SKM-1 (cell line): ENCODE data around the gene C1orf167.

Source experiments
- DNase-seq: peaks from one replicate; lab custom pipeline; 2025; ENCODE audit not compliant: unreplicated experiment; lab: John Stamatoyannopoulos, UW

C1orf167 gene

GRCh38 chr1:11764115-11764514 lies 2.1 kb downstream of the C1orf167 start:
- no peak for DNase-seq

DNA sequence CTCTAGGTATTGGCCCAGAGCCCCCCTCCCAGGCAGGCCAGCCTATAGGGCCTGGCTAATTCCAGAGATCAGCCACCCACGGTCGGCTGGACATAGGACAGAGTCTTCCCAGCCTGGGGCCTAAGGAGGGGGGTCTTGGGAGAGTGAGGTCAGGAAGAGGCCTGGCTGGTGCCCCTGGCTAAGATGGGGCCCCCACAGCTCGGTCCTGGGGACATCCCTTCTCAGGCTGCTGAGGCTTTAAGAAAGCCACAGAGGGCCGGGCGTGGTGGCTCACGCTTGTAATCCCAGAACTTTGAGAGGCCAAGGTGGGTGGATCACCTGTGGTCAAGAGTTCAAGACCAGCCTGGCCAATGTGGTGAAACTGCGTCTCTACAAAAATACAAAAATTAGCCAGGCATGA lies 2.5 kb downstream of the C1orf167 start:
- no peak for DNase-seq

- no peak for DNase-seq
Observed at GRCh38 chr1:11765661-11766428, 3.9 kb downstream of the C1orf167 start.

GRCh38 chr1:11766429-11766776 lies 4.4 kb downstream of the C1orf167 start:
- no peak for DNase-seq

DNA sequence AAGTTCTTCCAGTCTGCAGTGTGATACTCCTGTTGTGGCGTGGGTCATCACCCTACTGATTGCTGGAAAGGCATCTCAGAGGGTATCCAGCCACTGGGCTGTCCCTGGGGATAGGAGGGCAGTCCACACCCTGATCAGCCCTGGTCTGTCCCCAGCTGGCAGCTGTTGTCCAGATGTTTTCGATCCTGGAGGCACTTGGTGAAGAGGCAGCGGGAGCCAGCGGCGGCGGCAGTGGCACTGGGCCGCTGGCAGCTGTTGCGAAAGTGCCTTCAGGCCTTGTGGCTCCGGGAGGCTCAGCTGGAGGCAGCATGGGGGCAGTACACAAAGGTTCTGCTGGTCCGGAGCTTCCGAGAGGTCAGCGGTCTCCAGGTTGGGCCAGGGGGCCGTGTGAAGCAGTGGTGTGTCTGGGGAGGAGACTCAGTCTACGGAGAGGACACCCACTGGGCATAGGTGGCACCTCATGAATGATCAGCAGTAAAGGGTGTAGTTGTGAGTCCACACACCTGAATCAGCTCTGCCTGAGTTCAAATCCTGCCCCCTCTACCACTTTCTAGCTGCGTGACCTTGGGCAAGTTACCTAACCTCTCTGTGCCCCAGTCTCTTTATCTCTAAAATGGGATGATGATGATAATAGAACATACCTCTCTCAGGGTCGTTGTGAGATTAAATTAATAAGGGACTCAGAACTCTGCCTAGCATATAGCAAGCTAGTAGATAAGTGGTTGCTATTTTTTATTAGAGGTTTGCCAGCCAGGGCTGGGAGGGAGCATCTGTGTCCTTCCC lies 6.1 kb downstream of the C1orf167 start:
- no peak for DNase-seq

DNA sequence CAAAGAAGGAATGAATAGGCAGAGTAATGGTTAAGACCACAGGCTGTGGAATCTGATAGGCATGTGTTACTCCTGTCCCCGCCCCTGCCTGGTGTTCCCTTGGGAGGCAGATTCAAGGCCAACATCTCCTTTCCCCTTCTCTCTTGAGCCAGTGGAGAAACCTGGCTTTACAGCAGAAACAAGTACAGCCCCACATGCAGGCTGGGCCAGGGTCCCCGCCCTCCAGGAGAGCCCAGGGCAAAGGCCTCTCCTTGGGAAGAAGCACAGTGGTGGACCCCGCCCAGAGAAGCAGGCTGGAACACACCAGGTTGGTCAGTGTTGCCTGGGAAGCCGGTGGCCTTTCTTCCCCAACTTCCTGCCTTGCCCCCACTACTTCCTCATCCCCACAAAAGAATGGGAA lies 6.8 kb downstream of the C1orf167 start:
- DNase-seq: no peak

GRCh38 chr1:11769274-11769673 lies 7.3 kb downstream of the C1orf167 start:
- no peak for DNase-seq

DNA sequence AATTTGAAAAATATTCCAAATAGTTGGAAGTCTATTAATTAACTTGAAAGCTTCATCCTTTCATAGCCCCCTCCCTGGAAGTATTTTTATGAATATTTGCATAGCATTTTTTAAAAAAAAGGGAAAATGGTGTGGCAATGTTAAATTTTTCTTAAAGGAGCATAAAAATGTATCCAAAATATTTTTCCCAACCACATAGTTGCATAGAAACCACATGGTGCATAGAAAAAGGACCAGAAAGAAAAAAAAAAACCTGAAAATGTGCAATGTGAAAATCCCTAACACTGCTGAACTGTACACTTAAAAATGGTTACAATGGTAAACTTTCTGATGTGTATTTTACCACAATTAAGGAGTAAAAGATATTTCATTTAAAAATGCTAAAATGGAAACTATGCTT lies 8.0 kb downstream of the C1orf167 start:
- no peak for DNase-seq

DNA sequence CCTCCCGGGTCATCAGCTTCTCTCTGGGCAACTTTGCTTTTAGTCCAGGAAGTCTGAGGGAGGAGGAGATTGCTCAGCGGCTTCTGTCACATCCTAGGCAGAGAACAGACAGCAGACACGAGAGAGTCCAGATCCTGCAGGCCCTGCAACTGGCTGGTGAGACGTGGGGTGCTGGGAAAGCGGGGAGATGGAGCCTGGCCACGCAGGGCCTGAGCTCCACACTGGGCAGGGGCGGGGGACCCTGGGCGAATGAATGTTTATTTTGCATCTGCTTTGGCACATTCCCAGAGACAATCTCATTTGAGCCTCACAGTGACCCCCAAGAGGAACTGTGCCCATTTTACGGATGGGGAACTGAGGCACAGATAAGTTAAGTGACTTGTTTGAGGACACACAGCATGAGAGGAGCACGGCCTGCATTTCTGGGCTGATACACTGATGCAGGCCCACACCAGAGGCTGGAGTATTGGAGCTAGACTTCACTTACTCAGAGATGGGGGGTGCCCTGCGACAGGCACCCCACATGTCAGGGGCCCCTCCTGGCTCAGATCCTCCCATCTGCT lies 9.6 kb downstream of the C1orf167 start:
- DNase-seq: no peak

DNA sequence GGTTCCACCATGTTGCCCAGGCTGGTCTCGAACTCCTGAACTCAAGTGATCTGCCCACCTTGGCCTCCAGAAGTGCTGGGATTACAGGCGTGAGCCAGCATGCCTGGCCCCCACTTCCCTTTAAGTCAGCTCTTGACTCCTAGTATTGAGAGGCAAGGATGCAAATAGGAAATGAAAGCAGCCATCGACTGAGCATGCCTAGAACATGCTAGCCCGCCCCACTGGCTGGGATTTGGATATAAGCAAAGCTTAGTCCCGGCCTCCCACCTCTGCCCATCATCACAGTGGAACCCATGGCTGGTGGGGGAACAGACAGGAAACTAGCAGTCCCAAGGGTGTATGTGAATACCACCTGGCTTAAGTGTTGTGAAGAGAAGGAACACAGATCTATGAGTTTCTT lies 10.5 kb downstream of the C1orf167 start:
- DNase-seq: no peak

- no peak for DNase-seq
Observed at GRCh38 chr1:11774753-11775152, 12.8 kb downstream of the C1orf167 start.

- DNase-seq: no peak
Observed at GRCh38 chr1:11777658-11778322, 15.8 kb downstream of the C1orf167 start.

DNA sequence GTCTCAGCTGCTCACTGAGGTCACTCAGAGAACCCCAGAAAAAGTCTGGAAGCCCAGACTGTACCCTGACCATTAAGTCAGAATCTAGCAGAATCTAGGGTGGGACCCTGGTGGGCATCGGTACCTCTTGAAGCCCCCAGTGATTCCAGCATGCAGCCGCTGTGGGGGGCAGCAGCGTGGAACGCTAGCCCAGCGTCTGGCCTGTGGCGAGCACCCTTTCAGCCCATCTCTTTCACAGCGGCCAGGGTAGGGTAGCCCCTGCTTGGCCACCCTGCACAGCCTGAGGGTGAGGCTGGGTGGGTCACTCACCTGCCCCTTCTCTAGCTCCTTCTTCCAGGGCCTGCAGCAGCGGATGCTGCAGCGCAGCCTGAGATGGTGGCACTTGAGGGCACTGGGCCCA lies 16.3 kb downstream of the C1orf167 start:
- DNase-seq: no peak

DNA sequence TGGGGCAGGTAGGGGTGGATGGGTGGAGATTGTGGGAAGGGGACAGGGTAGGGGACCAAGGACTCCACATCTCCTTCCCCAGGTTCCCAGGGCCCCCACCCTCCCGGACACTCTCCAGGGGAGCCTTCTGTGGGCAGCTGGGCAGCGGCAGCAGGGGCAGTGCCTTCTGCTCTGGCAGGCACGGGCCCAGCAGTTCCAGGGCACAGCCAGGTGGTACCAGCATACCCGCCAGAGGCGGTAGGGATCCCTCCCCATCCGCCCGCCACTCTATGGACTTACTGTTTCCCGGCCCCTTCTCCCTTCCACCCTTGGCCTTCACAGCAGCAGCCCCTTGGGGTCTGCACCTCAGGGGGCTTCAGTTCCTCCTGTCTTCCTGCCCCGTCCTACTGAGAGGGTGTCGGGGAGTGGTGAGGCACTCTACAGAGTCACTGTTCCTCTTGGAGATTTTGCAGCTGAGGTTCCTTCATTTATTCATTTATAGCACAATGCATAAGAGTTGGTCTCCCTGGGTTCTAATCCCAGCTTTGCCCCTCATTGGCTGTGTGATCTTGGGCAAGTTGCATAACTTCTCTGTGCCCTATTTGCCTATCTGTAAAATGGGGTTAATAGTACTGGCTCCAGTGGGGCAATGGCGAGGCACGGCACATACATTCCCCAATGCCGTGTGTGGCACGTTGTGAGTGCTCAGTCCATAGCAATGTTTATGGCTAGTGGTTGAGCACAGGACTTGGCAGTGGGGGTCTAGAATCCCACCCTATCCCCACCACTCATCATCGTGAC lies 17.0 kb downstream of the C1orf167 start:
- no peak for DNase-seq

DNA sequence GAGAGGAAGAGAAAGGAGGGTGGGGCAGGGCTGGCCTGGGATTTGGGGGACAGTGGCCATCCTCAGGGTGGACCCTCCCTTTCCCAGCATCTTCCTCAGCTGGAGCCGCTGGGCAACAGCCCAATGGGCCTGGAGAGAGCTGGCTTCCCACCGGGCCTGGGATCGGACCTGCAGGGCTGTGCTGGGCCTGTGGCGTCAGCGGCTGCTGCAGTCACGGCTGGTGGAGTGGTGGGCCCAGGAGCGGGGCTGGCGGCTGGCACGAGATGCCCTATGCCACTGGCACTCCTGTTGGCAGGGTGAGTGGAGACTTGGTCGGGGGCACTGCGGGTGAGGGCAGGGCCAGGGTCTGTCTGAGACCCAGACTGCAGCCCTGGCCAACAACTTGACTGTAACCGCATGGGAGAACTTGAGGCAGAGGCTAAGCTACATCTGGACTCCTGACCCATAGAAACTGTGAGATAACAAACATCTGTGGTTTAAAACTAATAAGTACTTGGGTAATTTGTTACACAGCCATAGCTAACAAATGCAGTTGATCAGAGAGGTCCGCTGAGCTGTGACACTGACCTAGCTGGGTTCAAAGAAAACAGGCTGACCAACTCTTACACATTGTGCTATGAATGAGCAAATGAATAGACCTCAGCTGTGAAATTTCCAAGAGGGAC lies 17.9 kb downstream of the C1orf167 start:
- DNase-seq: no peak

GRCh38 chr1:11780380-11781147 lies 18.6 kb downstream of the C1orf167 start:
- no peak for DNase-seq

DNA sequence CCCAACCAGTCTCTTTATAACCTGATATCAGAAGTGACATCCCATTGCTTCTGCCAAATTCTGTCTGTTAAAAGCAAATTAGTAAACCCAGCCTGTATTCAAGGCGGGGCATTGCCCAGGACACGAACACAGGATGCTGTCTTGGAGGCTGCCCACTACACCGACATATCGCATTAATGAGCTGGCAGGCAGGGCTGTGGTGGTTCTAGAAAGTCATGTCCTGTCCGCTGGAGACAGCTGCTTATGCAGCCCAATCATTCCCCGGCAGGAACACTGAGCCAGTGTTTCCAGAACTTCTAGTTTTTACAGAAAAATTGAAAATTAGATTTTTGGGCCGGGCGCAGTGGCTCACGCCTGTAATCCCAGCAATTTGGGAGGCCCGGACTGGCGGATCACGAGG lies 19.3 kb downstream of the C1orf167 start:
- DNase-seq: no peak

GRCh38 chr1:11782127-11782708 lies 20.2 kb downstream of the C1orf167 start:
- no peak for DNase-seq

DNA sequence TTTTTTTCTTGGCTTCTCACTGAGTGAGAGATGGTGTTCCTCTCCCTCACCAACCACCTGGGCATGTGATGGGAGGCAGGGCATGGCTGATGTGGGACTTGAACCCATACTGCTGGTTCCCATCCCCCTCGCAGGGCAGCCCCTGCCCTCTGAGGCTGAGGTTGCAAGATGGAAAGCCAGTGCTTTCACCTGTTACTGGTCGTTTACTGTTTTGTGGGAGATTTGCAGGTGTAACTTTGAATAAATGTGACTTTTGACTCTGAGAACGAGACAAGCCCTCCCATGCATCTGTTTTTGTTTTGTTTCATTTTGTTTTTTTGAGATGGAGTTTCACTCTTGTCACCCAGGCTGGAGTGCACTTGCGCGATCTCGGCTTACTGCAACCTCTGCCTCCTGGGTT lies 21.6 kb downstream of the C1orf167 start:
- no peak for DNase-seq
